GM19240 (cell line): ENCODE data around the gene ANKRD65.
"Not testable (repeated sequence)": the region's sequence is repeated elsewhere in the genome, so short reads cannot be mapped to it uniquely, and the experiment has no call there.

Experiments
- DNase-seq: peaks from one replicate; pipeline ENCODE4 v3.0.0; 2011; ENCODE audit warnings: low spot score; ENCODE audit not compliant: insufficient read length

ANKRD65 gene

DNA sequence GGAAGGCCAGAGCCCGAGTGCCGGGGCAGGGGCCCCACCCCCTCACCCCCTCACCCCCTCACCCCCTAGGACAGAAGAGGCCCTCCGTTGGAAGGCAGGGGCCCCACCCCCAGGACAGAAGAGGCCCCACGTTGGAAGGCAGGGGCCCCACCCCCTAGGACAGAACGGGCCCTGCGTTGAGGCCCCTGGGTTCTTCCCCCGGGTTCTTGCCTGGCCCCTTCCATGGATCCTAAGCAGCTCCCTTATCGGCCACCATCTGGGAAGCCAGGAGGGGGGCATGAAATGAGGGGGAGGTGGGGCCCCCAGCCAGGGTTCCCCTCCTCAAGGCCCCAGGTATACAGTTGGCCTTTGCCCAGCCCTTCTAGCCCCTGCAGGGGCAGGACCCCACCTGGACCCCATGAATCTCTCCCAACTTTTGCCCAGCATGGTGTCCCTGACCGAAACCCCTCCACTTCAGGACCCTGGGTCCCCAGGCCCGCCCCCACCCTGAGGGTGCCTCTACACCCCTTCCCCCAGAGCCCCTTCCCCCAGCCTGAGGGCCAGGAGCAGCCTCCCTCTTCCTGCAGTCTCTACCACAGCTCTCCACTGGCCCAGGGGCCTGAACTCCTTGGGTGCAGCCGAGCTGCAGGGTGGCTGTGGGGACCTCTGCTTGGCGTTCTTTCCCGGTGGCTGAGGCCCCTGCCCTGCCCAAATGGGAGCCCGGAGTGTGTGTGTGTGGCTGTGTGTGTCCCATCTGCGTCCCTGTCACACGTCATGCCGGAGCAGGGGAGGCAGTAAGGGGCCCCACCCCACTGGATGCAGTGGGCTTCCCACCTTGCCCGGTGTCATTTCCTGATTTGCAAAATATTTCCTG, 10.1 kb upstream of the ANKRD65 start:
- no peak for DNase-seq

DNA sequence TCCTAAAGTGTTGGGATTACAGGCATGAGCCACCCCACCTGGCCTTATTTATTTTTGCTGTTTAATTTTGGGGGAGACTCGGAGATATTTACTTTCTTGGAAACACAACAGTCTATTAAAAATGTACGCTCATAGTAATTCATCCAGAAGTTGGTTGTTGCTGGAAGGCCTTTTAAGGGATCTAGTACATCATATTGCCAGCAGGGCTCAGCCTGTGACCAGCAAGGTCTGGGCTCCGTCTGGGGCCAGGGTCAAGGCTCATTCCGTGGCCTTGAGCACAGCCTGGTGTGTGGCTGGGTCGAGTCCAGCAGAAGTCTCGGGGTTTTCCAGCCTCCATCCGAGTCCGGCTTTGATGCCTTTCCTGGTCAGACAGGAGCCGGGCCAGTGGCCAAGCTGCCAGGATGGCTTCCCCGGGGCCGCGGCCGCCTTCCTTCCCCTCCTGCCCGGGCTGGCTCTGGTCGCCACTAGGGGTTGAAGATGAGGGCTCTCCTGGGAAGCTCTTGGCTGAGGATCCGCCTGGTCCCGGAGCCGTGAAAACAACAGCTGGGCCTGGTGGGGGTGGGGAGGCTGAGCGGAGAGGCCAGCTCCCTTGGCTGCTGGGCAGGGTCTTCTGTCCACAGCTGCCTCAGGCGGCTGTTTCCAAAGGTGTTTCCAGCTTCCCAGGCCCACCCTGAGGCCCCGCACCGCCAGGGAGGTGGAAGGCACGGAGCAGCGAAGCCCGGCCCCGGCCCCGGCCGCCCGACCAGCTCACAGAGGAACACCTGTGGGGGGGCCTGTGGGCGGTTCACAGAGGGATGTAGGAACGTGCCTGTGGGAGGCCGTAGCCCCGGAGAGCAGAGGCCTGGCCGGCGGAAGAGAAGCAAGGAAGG, 9.3 kb upstream of the ANKRD65 start:
- DNase-seq: no peak

DNA sequence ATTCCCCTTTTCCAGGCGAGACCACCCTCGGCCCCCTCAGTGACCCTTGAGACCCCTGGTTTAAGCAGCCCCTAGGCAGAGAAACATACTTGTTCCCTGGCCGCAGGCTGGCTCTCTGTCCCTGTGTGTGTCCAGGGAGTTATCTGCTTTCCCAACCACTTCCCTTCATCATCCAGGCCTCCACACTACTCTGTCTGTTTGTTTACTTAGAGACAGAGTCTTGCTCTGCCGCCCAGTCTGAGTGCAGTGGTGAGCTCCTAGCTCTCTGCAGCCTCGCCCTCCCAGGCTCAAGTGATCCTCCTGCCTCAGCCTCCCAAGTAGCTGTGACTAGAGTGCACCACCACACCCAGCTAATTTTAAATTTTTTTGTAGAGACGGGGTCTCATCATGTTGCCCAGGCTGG, 8.6 kb upstream of the ANKRD65 start:
- no peak for DNase-seq

DNA sequence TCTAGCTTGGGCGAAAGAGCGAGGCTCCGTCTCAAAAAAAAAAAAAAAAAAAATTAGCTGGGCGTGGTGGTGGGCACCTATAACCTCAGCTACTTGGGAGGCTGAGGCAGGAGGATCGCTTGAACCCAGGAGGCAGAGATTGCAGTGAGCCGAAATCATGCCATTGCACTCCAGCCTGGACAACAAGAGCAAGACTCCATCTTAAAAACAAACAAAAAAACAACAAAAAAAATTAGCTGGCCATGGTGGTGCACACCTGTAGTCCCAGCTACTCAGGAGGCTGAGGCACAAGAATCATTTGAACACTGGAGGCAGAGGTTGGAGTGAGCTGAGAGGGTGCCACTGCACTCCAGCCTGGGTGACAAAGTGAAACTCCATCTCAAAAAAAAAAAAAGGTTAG, 7.9 kb upstream of the ANKRD65 start:
- DNase-seq: not testable (repeated sequence)

GRCh38 chr1:1428174-1428573, 7.1 kb upstream of the ANKRD65 start:
- no peak for DNase-seq

DNA sequence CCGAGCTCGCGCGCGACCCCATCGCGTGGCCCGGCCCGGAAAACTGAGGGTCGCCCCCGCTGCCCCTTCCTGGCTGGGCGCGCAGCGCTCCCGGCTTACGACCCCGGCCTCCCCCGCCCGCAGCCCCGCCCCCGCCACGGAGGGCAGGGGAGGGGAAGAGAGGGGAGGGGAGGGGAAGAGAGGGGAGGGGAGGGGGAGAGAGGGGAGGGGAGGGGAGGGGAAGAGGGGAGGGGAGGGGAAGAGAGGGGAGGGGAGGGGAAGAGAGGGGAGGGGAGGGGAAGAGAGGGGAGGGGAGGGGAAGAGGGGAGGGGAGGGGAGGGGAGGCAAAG, 6.7 kb upstream of the ANKRD65 start:
- DNase-seq: no peak

DNA sequence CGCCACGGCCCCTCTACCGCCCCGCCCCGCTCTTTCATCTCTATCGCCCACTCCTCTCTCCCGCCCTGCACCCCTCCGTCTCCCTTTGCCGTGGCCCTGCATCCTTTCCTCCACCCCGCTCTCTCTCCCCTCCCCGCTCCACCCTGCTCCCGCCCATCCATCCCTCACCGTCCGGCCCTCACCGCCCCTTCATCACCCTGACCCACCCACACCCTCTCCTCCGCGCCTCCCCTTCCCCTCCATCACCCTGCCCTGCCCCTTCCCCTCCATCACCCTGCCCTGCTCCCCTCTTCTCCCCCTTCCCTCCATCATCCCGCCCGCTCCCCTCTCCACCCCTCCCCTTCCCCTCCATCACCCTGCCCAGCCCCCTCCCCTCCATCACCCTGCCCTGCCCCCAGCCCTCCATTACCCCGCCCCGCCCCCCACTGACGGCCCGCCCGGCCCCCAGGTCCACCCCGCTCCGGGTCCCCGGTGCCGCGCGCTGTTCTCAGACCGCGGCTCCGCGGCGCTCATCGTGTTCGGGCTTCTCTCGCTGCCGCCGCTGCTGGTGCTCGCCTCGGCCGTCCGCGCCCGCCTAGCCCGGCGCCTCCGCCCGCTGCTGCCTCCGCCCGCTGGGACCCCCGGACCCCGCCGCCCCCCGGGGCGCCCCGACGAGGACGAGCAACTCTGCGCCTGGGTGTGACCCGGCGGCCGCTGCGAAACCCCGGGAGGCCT, 6.2 kb upstream of the ANKRD65 start:
- DNase-seq: no peak

- no peak for DNase-seq
These were observed 5.5 kb upstream of the ANKRD65 start for GRCh38 chr1:1426496-1427105.

DNA sequence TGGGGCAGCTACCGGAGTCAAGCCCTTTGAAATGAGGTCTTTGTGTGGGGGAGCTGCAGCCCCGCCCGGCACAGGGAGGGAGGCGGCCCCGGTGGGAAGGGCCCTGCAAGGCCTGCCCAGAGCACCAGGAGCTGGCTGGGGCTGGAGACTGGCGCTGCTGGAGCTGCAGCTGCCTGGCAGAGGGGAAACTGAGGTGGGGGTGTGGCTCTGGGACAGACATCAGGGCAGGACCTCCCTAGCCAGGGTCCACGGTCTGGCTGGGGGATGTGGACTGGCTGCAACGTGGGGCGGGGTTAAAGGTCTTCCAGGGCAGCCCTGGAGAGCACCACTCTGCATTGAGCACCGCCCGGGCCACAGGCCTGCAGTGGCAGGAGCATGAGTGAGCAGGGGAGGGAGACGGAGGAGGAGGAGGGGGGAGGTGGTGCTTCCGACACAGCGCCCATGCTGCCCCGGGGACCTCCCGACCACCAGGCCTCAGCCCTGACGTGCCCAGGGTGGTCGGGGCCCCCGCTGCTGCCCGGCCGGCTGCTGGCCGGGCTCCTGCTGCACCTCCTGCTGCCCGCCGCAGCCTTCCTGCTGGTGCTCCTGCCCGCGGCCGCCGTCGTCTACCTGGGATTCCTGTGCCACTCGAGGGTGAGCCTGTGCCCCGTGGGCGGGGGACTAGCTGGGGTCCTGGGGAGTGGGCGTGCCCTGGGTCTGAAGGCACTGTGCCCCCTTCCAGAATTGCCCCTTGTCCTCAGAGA, 4.8 kb upstream of the ANKRD65 start:
- no peak for DNase-seq

DNA sequence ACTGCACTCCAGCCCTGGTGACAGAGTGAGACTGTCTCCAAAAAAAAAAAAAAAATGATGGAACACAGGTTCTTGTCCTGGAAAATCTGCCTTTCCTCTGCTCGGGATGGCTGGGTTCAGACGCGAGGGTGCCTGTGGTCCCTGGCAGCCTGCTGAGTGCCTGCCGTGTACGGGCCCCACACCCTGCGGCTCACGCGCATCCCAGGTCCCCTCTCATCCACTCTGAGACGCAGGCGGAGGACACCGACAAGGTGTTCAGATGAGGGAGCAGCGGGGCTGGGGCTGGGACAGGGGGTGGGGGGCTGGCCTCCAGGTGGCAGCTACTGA, 4.3 kb upstream of the ANKRD65 start:
- DNase-seq: no peak

DNA sequence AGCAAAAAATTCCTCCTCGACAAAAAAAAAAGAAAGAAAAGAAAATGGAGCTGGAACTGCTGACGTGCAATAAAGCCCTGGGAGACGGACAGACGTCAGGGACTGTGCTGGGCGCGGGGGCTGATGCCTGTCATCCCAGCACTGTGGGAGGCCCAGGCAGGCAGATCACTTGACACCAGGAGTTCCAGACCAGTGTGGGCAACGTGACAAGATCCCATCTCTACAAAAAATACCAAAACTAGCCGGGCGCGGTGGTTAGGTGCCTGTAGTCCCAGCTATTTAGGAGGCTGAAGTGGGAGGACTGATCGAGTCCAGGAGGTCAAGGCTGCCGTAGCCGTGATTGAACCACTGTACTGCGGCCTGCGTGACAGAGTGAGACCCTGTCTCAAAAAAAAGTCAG, 3.6 kb upstream of the ANKRD65 start:
- no peak for DNase-seq

- DNase-seq: no peak
These were observed 2.1 kb upstream of the ANKRD65 start for GRCh38 chr1:1423245-1423597.

DNA sequence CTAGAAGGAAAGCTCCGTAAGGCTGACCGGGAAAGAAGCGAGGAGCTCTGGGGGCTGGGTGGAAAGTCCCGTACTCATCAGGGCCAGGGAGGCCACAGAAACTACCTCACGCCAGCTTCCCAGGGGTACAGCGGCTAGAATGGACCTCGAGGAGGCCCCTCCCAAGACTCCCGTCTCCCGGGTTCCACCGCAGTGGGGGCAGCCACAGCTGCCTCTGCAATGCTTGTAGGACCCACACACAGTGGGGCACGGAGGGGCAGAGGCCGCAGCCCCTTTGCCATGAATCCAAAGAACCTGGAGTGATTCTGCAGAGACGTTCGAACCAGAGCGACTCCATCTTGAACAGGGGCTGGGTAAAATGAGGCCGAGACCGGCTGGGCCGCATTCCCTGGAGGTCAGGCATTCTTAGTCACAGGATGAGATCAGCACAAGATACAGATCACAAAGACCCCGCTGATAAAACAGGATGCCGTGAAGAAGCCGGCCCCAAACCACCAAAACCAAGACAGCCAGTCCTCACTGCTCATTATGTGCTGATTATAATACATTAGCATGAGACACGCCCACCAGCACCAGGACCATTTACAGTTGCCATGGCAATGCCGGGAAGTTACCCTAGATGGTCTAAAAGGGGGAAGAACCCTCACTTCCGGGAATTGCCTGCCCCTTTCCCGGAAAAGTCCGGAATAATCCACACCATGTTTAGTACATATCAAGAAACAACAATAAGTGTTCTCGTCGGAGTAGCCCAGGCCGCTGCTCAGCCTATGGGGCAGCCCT, 1.6 kb upstream of the ANKRD65 start:
- no peak for DNase-seq

- DNase-seq: no peak
These were observed 910 bp upstream of the ANKRD65 start for GRCh38 chr1:1421907-1422464.

DNA sequence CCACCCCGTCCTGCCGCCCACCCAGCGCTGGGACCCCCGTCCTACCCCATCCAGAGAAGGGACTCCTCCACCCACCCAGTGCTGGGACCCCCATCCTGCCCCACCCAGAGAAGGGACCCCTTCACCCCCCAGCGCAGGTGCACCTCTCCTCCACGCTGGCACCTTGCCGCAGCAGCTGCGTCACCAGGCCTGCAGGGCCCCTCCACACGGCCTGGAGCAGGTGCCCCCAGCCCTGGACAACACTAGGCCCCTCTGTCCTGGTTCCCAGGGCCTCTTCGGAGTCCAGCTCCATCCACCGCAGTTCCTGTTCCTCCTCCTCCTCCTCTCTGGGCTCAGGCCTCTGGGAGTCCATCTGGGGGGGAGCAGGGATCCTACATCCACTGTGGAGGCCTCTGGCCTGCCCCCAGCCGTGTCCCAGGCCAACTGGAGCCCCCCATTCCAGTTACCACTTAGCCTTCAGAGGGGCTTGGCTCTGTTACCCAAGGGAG, 378 bp downstream of the ANKRD65 start:
- DNase-seq: no peak

DNA sequence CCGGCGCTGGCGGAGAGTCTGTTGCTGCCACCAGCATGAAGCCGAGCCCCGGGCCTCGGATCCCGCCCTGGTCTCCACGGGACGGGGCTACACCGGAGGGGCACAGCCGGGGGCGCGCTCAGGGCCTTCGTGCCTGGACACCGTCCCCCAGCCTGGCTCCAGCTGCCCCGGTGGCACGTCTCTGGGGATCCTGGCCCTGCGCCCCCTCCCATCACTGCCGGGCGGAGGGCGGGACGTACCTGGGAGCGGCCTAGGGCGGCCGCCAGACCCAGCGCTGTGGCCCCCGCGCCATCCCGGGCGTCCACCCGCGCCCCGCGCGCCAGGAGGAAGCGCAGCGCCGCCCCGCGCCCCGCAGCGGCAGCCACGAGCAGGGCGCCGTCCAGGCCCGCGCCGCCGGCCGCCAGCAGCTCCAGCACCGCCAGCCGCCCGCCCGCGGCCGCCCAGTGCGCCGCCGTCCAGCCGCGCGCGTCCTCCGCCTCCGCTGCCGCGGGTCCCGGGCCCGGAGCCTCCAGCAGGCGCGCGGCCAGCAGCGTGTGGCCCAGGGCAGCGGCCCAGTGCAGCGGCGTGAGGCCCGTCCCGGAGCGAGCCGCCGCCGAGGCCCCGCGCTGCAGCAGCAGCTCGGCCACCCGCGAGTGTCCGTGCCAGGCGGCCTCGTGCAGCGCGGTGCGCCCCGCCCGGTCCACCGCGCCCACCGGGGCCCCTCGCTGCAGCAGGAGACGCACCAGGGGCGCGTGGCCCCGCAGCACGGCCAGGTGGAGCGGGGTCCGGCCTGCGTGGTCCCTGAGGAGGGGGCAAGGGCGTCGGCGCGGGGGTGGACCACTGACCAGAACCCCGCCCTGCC, 1.0 kb downstream of the ANKRD65 start:
- DNase-seq: no peak

- no peak for DNase-seq
These were observed 1.7 kb downstream of the ANKRD65 start for GRCh38 chr1:1419363-1419812.

DNA sequence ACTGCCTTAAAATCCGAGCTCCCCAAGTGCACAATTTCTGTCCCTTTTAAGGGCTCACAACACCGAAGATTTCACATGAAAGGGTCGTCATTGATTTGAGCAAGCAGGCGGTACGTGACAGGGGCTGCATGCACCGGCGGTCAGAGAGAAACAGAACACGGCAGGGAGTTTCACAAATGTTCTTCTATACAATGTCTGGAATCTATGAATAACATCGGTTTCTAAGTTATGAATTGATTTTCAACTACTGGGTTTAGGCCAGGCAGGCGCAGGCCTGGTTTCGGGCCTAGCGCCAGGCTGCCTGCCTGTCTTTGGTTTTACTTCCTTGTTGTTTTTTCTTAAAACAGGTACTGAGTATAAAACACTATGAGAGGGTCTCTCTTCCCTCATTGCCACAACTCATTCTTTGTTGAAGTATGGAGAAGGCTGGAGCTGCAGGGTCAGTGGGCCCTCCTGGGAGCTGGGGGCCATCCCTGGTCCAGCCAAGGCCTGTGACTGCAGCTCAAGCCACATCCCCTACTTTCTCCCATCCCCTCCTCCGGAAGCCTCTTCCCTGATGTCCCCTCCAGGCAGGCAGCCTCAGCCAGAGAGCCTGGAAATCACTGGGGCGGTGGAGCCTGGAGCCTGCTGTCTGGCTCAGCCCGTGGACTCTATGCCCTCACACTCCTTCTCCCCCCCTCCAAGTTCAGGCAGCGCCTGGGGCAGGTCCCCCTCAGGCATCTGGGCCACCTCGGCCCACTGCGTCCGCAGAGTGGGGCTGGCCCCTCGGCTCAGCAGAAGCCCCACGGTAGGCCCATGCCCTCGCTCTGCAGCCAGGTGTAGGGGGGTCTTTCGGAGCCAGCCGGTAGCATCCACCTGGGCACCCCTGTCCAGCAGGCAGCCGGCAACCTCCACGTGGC, 2.4 kb downstream of the ANKRD65 start:
- no peak for DNase-seq
